ENCODE measurements around the gene ACTC1. TPM values are rescaled to one million over a fixed set of nuclear protein-coding genes. Genes with fewer than 3 reads are reported as not detected.

The ACTC1 gene
- total and polyA plus RNA-seq, 2 of the 13 experiments (the other 11 are each of a cell fraction or from before 2014, with no cell fraction given), result not detected

GRCh38 chr15:34783431-34783830 lies 11.9 kb downstream of the ACTC1 start:
- no peak overlapping the region for H2AFZ ChIP-seq (ENCODE audit: low read length)
- TF ChIP-seq POLR2A (IDR thresholded peaks at IDR 0.05; ENCODE audit: insufficient read depth in 1 of 2, low read depth in 2 of 2, low read length in 2 of 2) (no peak), GATAD1 (CRISPR knock-in tag; IDR thresholded peaks at IDR 0.05) (no peak), MXI1 (IDR thresholded peaks at IDR 0.05; ENCODE audit: borderline replicate concordance, low read depth, low read length) (no peak), ZBTB25 (CRISPR knock-in tag; IDR thresholded peaks at IDR 0.05) (no peak), MNT (IDR thresholded peaks at IDR 0.05) (no peak), SNAI1 (CRISPR knock-in tag; IDR thresholded peaks at IDR 0.05; ENCODE audit: borderline replicate concordance) (no peak), ZSCAN21 (CRISPR knock-in tag; IDR thresholded peaks at IDR 0.05; ENCODE audit: borderline replicate concordance) (no peak), ZNF574 (CRISPR knock-in tag; IDR thresholded peaks at IDR 0.05) (no peak), SRF (IDR thresholded peaks at IDR 0.05; ENCODE audit: low read depth, low read length) (no peak), ZUFSP (CRISPR knock-in tag; IDR thresholded peaks at IDR 0.05; ENCODE audit: borderline replicate concordance) (no peak), ZNF660 (CRISPR knock-in tag; IDR thresholded peaks at IDR 0.05; ENCODE audit: borderline replicate concordance, low read depth) (no peak)
- no peak for ATAC-seq
- H3K27me3 ChIP-seq (ENCODE audit: control insufficient read depth in 1 of 2, insufficient read depth in 2 of 2, low read length in 2 of 2), result peaks cover 0 to 1% of the 10 kb centered on the region in 2 experiments; a peak in 1 of 5 replicates
- no TSS peak for BruUV-seq (replicated peaks)
- H3K4me1 ChIP-seq (ENCODE audit: insufficient read depth, low read length), result no peaks in the 10 kb centered on the region
- no peak for FAIRE-seq
- no peaks in the 10 kb centered on the region for H3K36me3 ChIP-seq (replicated peaks in 1 of 2; ENCODE audit: control insufficient read depth in 1 of 2, insufficient read depth in 2 of 2, low read length in 2 of 2)
- no peak overlapping the region for H3K9ac ChIP-seq (ENCODE audit: insufficient read depth, low read depth, low read length)
- DNase-seq (ENCODE audit: low spot score), result no peak
- ChIA-PET POLR2A (no interaction called here), CTCF (ENCODE audit: low intra/inter-chr PET ratio, low total read pairs) (no interaction called here)
- H3K79me2 ChIP-seq (ENCODE audit: insufficient read depth, low read length), result no peaks in the 10 kb centered on the region
- H3K4me2 ChIP-seq (ENCODE audit: low read depth, low read length), result no peak overlapping the region
- no peaks in the 10 kb centered on the region for H3K9me3 ChIP-seq (ENCODE audit: low read length)
- H3K4me3 ChIP-seq (replicated peaks in 1 of 3; ENCODE audit: insufficient read depth in 1 of 3, low read depth in 2 of 3, low read length in 3 of 3), result no peak overlapping the region
- intact Hi-C loops (cut with micrococcal nuclease; ENCODE audit: unreplicated experiment) (no loop called here), in situ Hi-C loops (cut with HindIII; ENCODE audit: extremely low pct_ligation_motif_present, low pct_unique_long_range_greater_than_20kb) (no loop called here)
- 34% methylated on average over 2 of the region's 2 CpGs for WGBS (ENCODE audit: low lambda C conversion rate)
- H3K27ac ChIP-seq (ENCODE audit: extremely low read length, insufficient read depth, low read length), result no peak overlapping the region
- no peaks in the 10 kb centered on the region for H4K20me1 ChIP-seq (ENCODE audit: insufficient read depth, low read length)

Measured in HepG2 (cell line).